CD8-positive, alpha-beta memory T cell (primary cell): ENCODE results near the gene TP63. TPM values are rescaled to one million over a fixed set of nuclear protein-coding genes. Genes with fewer than 3 reads are reported as not detected.

Experiments
- CTCF ChIA-PET: fragments of 350-600 bp; sonication (Branson Sonifier 250); formaldehyde crosslinking; loops from one replicate; lab custom pipeline; 2021; ENCODE audit warnings: antibody characterized with exemption; lab: Charles Lee
- POLR2A ChIA-PET: fragments of 350-600 bp; sonication (Branson Sonifier 250); formaldehyde crosslinking; loops from one replicate; lab custom pipeline; 2021; ENCODE audit warnings: antibody characterized with exemption; lab: Charles Lee
- DNase-seq, 5 donors: peaks; one replicate each; pipeline versions ENCODE4 v3.0.0 to v3.0.0-alpha.2; 2020 to 2022; ENCODE audit warnings: mixed read lengths in 1 of 5
- H3K27ac ChIP-seq: one replicate; pipeline ENCODE4 v1.7.0; 2013; ENCODE audit warnings: low read depth, mild to moderate bottlenecking, low read length, moderate library complexity
- H3K27me3 ChIP-seq: 2 replicates; pipeline ENCODE4 v1.7.0; 2013; ENCODE audit warnings: low read length, mild to moderate bottlenecking; ENCODE audit not compliant: insufficient read depth, poor library complexity, severe bottlenecking
- H3K36me3 ChIP-seq: 2 replicates; pipeline ENCODE4 v1.7.0; 2013; ENCODE audit warnings: mild to moderate bottlenecking, low read length, moderate library complexity; ENCODE audit not compliant: insufficient read depth
- H3K4me1 ChIP-seq: 2 replicates; pipeline ENCODE4 v1.7.0; 2013; ENCODE audit warnings: mild to moderate bottlenecking, low read length, moderate library complexity; ENCODE audit not compliant: insufficient read depth
- H3K4me3 ChIP-seq: 2 replicates; pipeline ENCODE4 v1.7.0; 2013; ENCODE audit warnings: mild to moderate bottlenecking, low read length
- H3K9me3 ChIP-seq: 2 replicates; pipeline ENCODE4 v1.7.0; 2013; ENCODE audit warnings: mild to moderate bottlenecking, low read length
- H3K27ac Mint-ChIP-seq, 8 donors: one replicate each; pipeline ENCODE4 v1.8.0; 2020 to 2021; ENCODE audit warnings: mixed read lengths in 8 of 8, mild to moderate bottlenecking in 6 of 8, inconsistent platforms in 3 of 8, moderate library complexity in 3 of 8
- H3K27me3 Mint-ChIP-seq, 2 donors: one replicate each; pipeline ENCODE4 v1.8.0; 2020 to 2021; ENCODE audit warnings: mixed read lengths in 2 of 2, mild to moderate bottlenecking in 1 of 2, moderate library complexity in 1 of 2
- H3K36me3 Mint-ChIP-seq, 3 donors: one replicate each; pipeline ENCODE4 v1.8.0; 2020 to 2021; ENCODE audit warnings: mixed read lengths in 3 of 3, inconsistent platforms in 1 of 3, mild to moderate bottlenecking in 1 of 3
- H3K4me1 Mint-ChIP-seq, 3 donors: one replicate each; pipeline ENCODE4 v1.8.0; 2020 to 2021; ENCODE audit warnings: mixed read lengths in 3 of 3, inconsistent platforms in 1 of 3, mild to moderate bottlenecking in 1 of 3
- H3K4me3 Mint-ChIP-seq, 7 donors: one replicate each; pipeline ENCODE4 v1.8.0; 2020 to 2021; ENCODE audit warnings: mixed read lengths in 7 of 7, mild to moderate bottlenecking in 6 of 7, moderate library complexity in 4 of 7, inconsistent platforms in 2 of 7
- H3K9me3 Mint-ChIP-seq, 5 donors: one replicate each; pipeline ENCODE4 v1.8.0; 2020 to 2022; ENCODE audit warnings: mixed read lengths in 5 of 5, mild to moderate bottlenecking in 3 of 5, moderate library complexity in 2 of 5, inconsistent platforms in 1 of 5
- polyA plus RNA-seq: library from polyadenylated mRNA; unstranded; fragments of 300-500 nt; fragmentation: Illumina TruSeq; gene quantifications from one replicate; pipeline ENCODE4 v1.2.3, GENCODE V29; 2021
- total RNA-seq, 2 experiments: library from RNA; stranded (reverse); gene quantifications; one replicate each; pipeline ENCODE4 v1.2.3, GENCODE V29; 2021

Gene TP63
- total and polyA plus RNA-seq, 3 experiments from 2014 or later, result 0.13 to 0.82 (median 0.31) TPM

DNA sequence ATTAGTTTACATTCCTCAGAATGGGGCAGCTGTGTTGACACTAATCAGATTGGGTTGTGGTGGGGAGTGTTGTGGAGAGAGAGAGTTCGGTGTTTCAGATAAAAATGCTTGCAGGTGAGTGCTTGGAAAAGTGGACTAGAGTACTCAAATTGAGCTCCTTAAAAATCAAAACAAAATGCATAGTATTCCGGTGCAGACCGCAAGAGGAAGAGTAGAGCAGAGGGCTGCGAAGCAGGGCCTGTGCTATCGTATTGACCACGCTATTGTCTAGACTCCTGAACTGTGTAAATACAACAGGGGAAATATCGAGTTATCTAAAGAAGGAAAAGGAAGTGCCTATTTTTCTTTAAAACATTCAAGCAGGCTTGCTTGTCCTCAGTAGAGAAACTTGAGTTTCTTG, 159.5 kb downstream of the TP63 start:
- Histone ChIP-seq H3K36me3 (no peaks in the 10 kb centered on the region), H3K27ac (no peak overlapping the region), H3K4me1 (no peaks in the 10 kb centered on the region), H3K4me3 (no peak overlapping the region), H3K27me3 (no peaks in the 10 kb centered on the region), H3K9me3 (no peaks in the 10 kb centered on the region)
- no peaks in the 10 kb centered on the region for H3K9me3 Mint-ChIP-seq
- H3K27me3 Mint-ChIP-seq, result peaks cover 4 to 10% of the 10 kb centered on the region in 2 donors
- ChIA-PET POLR2A (no interaction called here), CTCF (no interaction called here)
- no peak overlapping the region for H3K27ac Mint-ChIP-seq
- peaks cover 4 to 5% (median 4%) of the 10 kb centered on the region in 3 donors for H3K4me1 Mint-ChIP-seq
- no peak overlapping the region for H3K4me3 Mint-ChIP-seq
- no peak for DNase-seq
- no peaks in the 10 kb centered on the region for H3K36me3 Mint-ChIP-seq

GRCh38 chr3:189792046-189792929, 161.1 kb downstream of the TP63 start:
- no peaks in the 10 kb centered on the region for H3K27me3 ChIP-seq
- DNase-seq, result no peak
- ChIA-PET CTCF (no interaction called here), POLR2A (no interaction called here)
- H3K27ac Mint-ChIP-seq, result no peak overlapping the region
- peaks cover 4 to 10% of the 10 kb centered on the region in 2 donors for H3K27me3 Mint-ChIP-seq
- no peak overlapping the region for H3K27ac ChIP-seq
- H3K9me3 Mint-ChIP-seq, result no peaks in the 10 kb centered on the region
- H3K4me1 Mint-ChIP-seq, result peaks cover 4 to 5% (median 4%) of the 10 kb centered on the region in 3 donors
- no peaks in the 10 kb centered on the region for H3K36me3 Mint-ChIP-seq
- H3K4me1 ChIP-seq, result no peaks in the 10 kb centered on the region
- H3K4me3 ChIP-seq, result no peak overlapping the region
- no peaks in the 10 kb centered on the region for H3K9me3 ChIP-seq
- H3K4me3 Mint-ChIP-seq, result no peak overlapping the region
- no peaks in the 10 kb centered on the region for H3K36me3 ChIP-seq

DNA sequence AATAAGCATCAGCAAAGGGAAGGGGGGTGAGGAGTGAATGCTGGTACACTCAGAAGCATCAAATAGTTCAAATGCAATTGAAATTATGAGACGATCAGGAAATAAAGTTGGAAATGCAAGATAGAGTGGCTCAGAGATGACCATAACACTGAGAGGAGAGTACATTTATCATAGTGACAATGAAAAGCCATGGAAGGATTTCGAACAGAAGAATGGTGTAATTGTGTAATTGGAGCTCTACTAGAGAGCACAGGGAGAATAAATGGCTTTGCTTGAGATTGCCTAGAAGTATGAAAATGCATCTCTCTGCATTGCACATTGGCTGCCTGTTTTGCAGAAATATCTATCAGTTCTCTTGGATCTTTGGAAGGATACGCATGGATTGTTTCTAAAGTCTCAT, 163.3 kb downstream of the TP63 start:
- H3K36me3 Mint-ChIP-seq, result no peaks in the 10 kb centered on the region
- H3K27me3 Mint-ChIP-seq, result peaks cover 4 to 10% of the 10 kb centered on the region in 2 donors
- H3K4me3 Mint-ChIP-seq, result no peak overlapping the region
- no peaks in the 10 kb centered on the region for H3K9me3 ChIP-seq
- H3K4me1 ChIP-seq, result no peaks in the 10 kb centered on the region
- H3K4me1 Mint-ChIP-seq, result peaks cover 4 to 5% (median 4%) of the 10 kb centered on the region in 3 donors
- no peaks in the 10 kb centered on the region for H3K36me3 ChIP-seq
- no peak overlapping the region for H3K27ac Mint-ChIP-seq
- POLR2A ChIA-PET, result no interaction called here
- H3K27ac ChIP-seq, result no peak overlapping the region
- H3K27me3 ChIP-seq, result no peaks in the 10 kb centered on the region
- CTCF ChIA-PET, result no interaction called here
- no peak overlapping the region for H3K4me3 ChIP-seq
- DNase-seq, result no peak
- no peaks in the 10 kb centered on the region for H3K9me3 Mint-ChIP-seq

- peaks cover under 1 to 7% of the 10 kb centered on the region in 2 donors for H3K27me3 Mint-ChIP-seq
- ChIA-PET CTCF (no interaction called here), POLR2A (no interaction called here)
Measured at GRCh38 chr3:189797103-189797750, 166.0 kb downstream of the TP63 start.

DNA sequence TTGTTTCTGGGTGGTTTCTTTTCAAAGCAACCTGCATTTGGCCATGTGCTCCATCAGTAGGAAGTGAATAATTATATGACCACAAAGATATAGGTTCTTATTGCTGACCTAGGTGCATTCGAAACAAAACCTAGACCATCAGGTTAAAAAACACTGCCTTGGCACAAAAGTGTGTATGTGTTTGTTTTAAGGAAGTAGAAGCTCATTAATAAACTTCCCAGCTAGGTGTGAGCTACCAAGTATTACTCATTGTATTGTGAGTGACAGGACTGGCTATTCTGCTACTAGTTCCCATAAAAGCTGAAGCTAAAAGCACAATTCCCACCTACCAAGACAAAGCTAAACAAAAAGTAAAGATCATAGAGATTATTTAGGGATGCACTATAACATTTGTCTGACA, 168.2 kb downstream of the TP63 start:
- Histone ChIP-seq H3K27ac (no peak overlapping the region), H3K27me3 (no peaks in the 10 kb centered on the region), H3K4me3 (no peak overlapping the region), H3K36me3 (no peaks in the 10 kb centered on the region), H3K9me3 (no peaks in the 10 kb centered on the region), H3K4me1 (no peaks in the 10 kb centered on the region)
- H3K4me1 Mint-ChIP-seq, result no peaks in the 10 kb centered on the region
- CTCF ChIA-PET, result no interaction called here
- H3K9me3 Mint-ChIP-seq, result no peaks in the 10 kb centered on the region
- no peaks in the 10 kb centered on the region for H3K36me3 Mint-ChIP-seq
- DNase-seq, result no peak
- H3K27me3 Mint-ChIP-seq, result no peaks in the 10 kb centered on the region
- POLR2A ChIA-PET, result interaction anchor here (0.6 kb wide), 1 partner anchor 55 kb away, joined by 3 read pairs; no protein-coding TSS in a partner anchor
- H3K27ac Mint-ChIP-seq, result no peak overlapping the region
- H3K4me3 Mint-ChIP-seq, result no peak overlapping the region

More at GRCh38 chr3:189797103-189797750, 166.0 kb downstream of the TP63 start:
- no peaks in the 10 kb centered on the region for H3K9me3 ChIP-seq
- no peaks in the 10 kb centered on the region for H3K36me3 ChIP-seq
- Mint-ChIP-seq H3K27ac (no peak overlapping the region), H3K36me3 (no peaks in the 10 kb centered on the region), H3K4me1 (no peaks in the 10 kb centered on the region), H3K9me3 (no peaks in the 10 kb centered on the region), H3K4me3 (no peak overlapping the region)
- no peak overlapping the region for H3K4me3 ChIP-seq
- DNase-seq, result no peak
- no peak overlapping the region for H3K27ac ChIP-seq
- no peaks in the 10 kb centered on the region for H3K27me3 ChIP-seq
- no peaks in the 10 kb centered on the region for H3K4me1 ChIP-seq

GRCh38 chr3:189800436-189800835, 169.2 kb downstream of the TP63 start:
- Histone ChIP-seq H3K36me3 (no peaks in the 10 kb centered on the region), H3K9me3 (no peaks in the 10 kb centered on the region), H3K27me3 (no peaks in the 10 kb centered on the region), H3K27ac (no peak overlapping the region), H3K4me1 (no peaks in the 10 kb centered on the region), H3K4me3 (no peak overlapping the region)
- no peaks in the 10 kb centered on the region for H3K36me3 Mint-ChIP-seq
- H3K4me3 Mint-ChIP-seq, result no peak overlapping the region
- no peaks in the 10 kb centered on the region for H3K4me1 Mint-ChIP-seq
- H3K9me3 Mint-ChIP-seq, result no peaks in the 10 kb centered on the region
- H3K27ac Mint-ChIP-seq, result no peak overlapping the region
- ChIA-PET CTCF (no interaction called here), POLR2A (no interaction called here)
- no peaks in the 10 kb centered on the region for H3K27me3 Mint-ChIP-seq
- no peak for DNase-seq

DNA sequence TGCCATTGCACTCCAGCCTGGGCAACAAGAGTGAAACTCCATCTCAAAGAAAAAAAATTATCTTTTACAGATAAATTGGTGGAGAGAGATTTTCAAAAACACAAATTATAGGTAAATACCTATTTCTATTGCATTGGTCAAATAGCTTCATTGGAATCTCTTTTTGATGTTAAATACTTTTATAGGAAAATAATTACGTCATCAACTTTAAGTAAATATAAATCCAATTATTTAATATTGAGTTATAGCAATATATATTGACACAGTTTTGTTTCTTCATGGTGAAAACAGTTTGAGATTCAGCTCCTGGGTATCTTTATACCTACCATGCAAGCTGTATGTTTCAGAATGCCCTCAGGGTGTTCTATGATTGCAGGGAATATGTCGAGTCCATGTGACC, 172.1 kb downstream of the TP63 start:
- Histone ChIP-seq H3K4me1 (no peaks in the 10 kb centered on the region), H3K9me3 (no peaks in the 10 kb centered on the region), H3K27ac (no peak overlapping the region), H3K36me3 (no peaks in the 10 kb centered on the region), H3K27me3 (no peaks in the 10 kb centered on the region), H3K4me3 (no peak overlapping the region)
- CTCF ChIA-PET, result no interaction called here
- H3K9me3 Mint-ChIP-seq, result no peaks in the 10 kb centered on the region
- H3K4me1 Mint-ChIP-seq, result no peaks in the 10 kb centered on the region
- DNase-seq, result no peak
- H3K36me3 Mint-ChIP-seq, result no peaks in the 10 kb centered on the region
- H3K4me3 Mint-ChIP-seq, result no peak overlapping the region
- no peak overlapping the region for H3K27ac Mint-ChIP-seq
- POLR2A ChIA-PET, result no interaction called here
- no peaks in the 10 kb centered on the region for H3K27me3 Mint-ChIP-seq

- no peaks in the 10 kb centered on the region for H3K9me3 ChIP-seq
- Mint-ChIP-seq H3K9me3 (no peaks in the 10 kb centered on the region), H3K36me3 (no peaks in the 10 kb centered on the region), H3K4me3 (no peak overlapping the region), H3K27me3 (no peaks in the 10 kb centered on the region), H3K27ac (no peak overlapping the region), H3K4me1 (no peaks in the 10 kb centered on the region)
- no peak for DNase-seq
- no peak overlapping the region for H3K4me3 ChIP-seq
- POLR2A ChIA-PET, result no interaction called here
- H3K27me3 ChIP-seq, result no peaks in the 10 kb centered on the region
- H3K36me3 ChIP-seq, result no peaks in the 10 kb centered on the region
- H3K27ac ChIP-seq, result no peak overlapping the region
- no peaks in the 10 kb centered on the region for H3K4me1 ChIP-seq
- CTCF ChIA-PET, result no interaction called here
Measured at GRCh38 chr3:189805375-189806067, 174.3 kb downstream of the TP63 start.
